Adrenal gland (tissue), 5 donors: Measurements from ENCODE around the gene CARD9.

Experiments used
- CTCF ChIP-seq, 6 experiments: fragments of 450-650 bp in 4 of 6; fragments of 200-600 bp in 2 of 6; sonication (generic) in 1 of 6; IDR thresholded peaks; 1 replicate in 5 of 6; 2 replicates in 1 of 6; pipeline versions ENCODE4 v1.5.1 to v1.8.0; 2016 to 2021; ENCODE audit warnings: antibody characterized with exemption in 6 of 6, mild to moderate bottlenecking in 2 of 6, moderate library complexity in 1 of 6
- POLR2A ChIP-seq, 2 donors: fragments of 450-650 bp; IDR thresholded peaks; one replicate each; pipeline ENCODE4 v1.6.1; 2017; ENCODE audit warnings: antibody characterized with exemption in 2 of 2, mild to moderate bottlenecking in 2 of 2, moderate library complexity in 1 of 2
- donor health status: DM: no; HTN: no; CAD: no.

- TF ChIP-seq CTCF (IDR thresholded peaks at IDR 0.05) (no peak), POLR2A (IDR thresholded peaks at IDR 0.05) (no peak)
Observed at GRCh38 chr9:136337416-136338395, 35.8 kb downstream of the CARD9 start.
